Stimulated activated CD4-positive, alpha-beta T cell treated with anti-CD3 and anti-CD28 coated beads, Interleukin-1b, Interleukin-23, amount 100 ng/mL, for 48 hours (primary cell): Measurements from ENCODE around the gene ACTN4.
A peak's percentile ranks its signal among the peaks of the same experiment; 100 is the strongest.
"Not testable (repeated sequence)": the region's sequence is repeated elsewhere in the genome, so short reads cannot be mapped to it uniquely, and the experiment has no call there.

Experiments used
- DNase-seq: peaks from one replicate; pipeline ENCODE4 v3.0.0-alpha.2; 2020

Gene ACTN4

DNA sequence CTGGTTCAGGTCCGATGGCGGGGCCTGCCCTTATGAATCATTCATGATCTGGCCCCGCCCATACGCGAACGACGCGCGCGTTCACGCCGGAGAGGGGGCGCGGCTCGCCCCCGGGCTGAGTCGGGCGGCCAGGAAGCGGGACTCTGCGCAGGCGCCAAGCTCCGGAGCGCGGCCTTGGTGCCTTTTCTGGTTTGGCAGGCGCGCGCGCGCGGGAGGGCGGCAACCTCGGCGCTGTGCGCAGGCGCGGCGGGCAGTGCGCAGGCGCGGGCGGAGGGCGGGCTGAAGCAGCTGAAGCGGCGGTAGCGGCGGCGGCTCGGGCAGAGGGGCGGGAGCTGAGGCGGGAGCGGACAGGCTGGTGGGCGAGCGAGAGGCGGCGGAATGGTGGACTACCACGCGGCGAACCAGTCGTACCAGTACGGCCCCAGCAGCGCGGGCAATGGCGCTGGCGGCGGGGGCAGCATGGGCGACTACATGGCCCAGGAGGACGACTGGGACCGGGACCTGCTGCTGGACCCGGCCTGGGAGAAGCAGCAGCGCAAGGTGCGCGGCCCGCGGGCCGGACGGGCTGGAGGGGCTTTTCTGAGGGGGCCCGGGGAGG is at the start of gene ACTN4:
ACTN4 (plus strand) TSS at position 282 of the 598 bp plus-strand sequence; CDS start at position 379, 97 bp downstream.
- peak; percentile 99 for DNase-seq

DNA sequence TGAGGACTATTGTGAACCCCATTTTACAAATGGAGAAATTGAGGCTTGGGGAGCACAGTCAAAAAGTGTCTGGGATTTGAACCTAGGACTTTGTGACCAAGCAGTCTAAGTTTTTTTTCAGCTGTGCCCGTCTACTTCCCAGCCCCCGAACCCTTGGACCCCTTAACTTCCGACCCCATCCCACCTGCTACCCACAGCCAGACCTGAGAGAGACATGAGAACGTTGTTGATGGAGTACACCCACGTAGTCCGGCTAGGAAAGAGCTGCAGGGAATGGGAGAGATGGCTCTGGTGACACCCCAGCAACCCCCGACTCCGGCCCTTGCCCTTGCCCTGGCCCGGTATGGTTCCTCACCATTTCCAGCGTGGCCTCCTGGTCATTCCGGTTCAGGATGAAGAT is 47.7 kb upstream of the ACTN4 start:
- no peak for DNase-seq

DNA sequence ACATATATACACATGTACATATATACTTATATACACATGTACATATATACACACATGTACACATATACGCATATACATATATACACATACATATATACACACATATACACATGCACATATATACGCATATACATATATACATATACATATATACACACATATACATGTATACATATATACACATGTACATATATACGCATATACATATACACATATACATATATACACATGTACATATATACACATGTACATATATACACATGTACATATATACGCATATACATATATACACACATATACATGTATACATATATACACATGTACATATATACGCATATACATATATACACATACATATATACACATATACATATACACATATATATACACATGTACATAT is 44.6 kb upstream of the ACTN4 start:
- not testable (repeated sequence) for DNase-seq

DNA sequence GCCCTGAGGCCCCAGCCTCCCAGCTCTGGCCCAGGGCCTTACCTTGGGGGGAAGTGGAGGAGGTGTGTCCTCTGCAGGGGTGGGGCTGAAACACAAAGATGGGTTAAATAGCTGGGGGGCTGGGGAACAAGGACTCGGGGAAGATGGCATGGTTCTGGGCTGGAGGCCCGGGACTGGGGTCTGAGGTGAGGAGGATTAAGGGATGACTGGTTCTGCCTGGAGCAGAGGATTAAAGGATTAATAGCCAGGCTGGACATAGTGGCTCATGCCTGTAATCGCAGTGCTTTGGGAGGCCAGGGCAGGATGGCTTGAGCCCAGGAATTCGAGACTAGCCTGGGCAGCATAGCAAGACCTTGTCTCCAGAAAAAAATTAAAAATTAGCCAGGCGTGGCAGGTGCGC is 41.3 kb upstream of the ACTN4 start:
- DNase-seq: no peak

DNA sequence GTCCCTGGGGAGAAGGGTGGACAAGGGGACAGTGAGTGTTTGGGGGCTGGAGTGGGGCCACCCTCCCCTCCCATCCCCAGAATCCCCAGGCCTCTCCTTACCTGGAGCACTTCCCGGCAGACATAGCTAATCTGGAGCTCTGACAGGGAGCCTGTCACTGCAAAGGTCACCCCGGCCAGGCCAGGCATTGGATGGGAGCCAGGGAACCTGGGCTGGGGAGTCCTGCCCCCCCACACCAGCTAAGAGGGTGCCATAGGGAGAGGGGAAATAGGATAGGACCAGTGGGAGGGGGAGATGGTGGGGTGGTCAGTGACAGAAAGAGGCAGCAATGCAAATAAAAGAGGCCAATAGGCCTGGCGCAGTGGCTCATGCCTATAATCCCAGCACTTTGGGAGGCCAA is 33.2 kb upstream of the ACTN4 start:
- DNase-seq: no peak

DNA sequence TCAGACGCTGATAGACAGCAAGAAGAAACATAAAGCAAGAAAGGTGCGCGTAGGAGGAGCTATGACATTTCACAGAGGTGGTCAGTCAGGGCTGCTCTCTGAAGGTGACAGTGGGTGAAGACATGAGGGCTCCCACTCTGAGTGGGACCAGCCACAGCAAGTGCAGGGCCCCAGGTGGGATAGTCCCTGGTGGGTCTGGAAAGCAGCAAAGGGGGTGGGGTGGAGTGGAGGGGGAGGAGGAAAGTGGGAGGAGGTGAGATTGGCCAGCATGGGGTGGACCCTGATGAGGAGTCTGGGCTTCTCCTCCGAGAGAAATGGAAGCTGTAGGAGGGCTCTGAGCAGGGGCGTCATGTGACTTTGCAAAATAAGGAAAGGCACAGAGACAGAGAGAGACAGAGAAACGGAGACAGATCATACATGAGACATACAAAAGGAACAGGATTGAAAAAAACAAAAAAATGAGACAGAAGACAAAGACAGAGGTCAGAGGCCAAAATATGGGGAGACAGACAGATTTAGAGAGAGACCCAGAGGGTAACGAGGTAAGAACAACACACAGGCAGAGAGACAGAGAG is 32.4 kb upstream of the ACTN4 start:
- DNase-seq: no peak

DNA sequence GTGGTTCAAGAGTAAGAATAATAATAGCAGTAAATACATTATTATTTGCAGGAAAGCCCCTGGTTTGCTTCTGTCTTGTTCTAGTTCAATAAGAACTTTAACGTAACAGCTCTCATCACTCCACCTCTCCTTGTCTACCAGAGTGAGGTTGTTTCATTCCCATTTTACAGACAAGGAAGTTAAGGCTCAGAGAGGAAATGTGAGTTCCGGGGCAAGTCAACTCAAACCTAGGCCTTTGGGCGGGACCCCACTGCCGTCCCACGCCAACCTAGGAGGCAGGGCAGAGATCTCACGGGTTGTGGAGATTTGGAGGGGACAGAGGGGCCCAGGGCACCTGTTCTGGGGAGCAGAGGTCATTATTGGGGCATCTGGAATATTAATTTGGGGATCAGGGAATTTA is 31.2 kb upstream of the ACTN4 start:
- DNase-seq: no peak

DNA sequence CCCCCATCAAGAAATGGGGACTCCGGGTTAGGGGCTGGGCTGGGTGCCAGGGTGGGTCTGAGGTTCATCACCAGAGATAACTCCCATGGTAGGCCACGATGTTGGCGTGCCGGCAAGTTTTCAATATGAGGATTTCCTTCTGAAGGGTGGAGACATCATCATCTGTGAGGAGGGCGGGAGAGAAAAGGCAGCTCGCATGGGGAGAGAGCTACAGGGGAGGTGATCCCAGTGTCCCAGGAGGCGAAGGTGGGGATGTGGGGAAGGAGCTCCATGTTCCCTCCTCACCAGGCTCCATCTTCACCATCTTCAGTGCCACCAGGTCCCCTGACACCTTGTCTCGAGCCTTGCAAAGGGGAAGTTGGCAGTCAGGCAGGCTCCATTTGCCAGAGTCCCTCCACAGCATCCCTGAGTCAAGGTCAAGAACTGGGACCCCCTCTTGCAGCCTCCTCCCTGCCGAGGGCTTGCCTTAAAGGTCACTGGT is 30.1 kb upstream of the ACTN4 start:
- DNase-seq: peak; percentile 15

DNA sequence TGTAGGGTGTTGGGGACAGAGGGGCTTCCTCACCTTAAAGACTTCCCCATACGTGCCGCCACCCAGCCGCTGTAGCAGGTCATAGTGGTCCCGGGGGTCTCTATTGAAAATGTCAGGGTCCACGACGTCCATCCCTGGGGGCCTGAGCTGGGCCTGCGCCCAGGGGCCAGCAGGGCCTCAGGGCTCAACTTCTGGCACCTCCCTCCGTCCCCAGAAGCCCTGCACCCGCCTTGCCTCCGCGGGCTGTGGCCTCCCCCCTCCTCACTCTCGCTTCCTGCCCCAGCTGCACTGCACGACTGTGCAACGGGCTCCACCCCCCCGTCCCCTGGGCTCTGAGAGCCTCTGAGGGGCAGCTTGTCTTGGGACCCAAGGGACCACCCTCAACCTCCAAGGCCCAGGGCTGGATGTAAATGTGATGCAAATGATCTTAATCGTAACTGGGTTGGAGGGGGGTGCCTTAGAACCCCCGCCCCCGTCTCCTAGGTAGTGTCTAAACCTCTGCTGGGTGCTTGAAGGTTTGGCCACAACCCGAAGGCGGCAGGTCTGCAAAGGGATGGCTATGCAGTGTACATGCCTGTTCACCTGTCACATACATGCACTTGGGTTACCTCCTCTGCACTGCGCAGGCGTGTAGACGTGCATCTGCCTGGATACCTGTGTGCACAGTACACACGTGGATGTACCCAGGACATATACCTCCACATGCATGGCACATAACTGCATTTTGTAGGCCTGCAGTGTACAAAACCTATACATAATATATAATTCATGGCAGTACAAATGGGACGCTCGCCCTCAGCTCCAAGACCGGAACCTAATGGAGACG is 29.5 kb upstream of the ACTN4 start, which contains the start of gene MAP4K1:
MAP4K1 (minus strand) TSS at position 190 of the 826 bp plus-strand sequence; CDS start at position 132, 58 bp downstream.
- DNase-seq: peak; percentile 75

DNA sequence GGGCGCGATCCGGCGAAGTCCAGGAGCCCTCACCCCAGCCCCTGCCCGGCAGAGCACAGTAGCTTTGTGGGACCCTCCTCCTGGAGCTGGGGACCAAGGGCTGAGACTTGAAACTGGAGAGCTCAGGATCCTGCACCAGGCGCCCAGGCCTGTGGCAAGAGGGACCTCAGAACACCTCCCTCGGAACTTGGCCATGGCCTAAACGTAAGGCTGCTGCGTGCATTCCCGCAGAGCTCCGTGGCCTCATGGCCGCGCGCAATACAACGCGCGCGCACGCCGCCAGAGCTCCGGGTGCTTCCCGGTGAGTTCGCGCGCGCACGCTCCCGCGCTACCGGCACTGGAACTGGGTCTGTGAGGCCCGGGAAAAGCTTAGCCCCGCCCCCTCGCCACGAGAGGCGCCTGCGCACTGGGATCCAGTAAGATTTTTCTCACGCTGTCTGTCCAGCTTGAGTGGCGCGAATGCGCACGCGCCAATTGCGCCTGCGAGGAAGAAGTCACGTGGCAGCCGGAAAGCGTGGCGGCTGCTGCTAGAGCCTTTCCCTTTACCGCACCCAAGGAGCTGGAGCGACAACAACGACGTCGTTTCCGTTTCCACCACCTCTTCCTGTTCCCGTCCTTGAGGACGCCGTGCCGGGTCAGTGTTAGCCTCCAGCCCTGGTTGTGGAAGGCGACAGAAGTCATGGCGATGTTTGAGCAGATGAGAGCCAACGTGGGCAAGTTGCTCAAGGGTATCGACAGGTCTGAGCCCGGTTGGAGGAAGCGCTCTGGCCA is 28.7 kb upstream of the ACTN4 start, which contains the start of gene EIF3K:
EIF3K (plus strand) TSS at position 599 of the 771 bp plus-strand sequence; CDS start at position 680, 81 bp downstream.
- DNase-seq: peak; percentile 98

DNA sequence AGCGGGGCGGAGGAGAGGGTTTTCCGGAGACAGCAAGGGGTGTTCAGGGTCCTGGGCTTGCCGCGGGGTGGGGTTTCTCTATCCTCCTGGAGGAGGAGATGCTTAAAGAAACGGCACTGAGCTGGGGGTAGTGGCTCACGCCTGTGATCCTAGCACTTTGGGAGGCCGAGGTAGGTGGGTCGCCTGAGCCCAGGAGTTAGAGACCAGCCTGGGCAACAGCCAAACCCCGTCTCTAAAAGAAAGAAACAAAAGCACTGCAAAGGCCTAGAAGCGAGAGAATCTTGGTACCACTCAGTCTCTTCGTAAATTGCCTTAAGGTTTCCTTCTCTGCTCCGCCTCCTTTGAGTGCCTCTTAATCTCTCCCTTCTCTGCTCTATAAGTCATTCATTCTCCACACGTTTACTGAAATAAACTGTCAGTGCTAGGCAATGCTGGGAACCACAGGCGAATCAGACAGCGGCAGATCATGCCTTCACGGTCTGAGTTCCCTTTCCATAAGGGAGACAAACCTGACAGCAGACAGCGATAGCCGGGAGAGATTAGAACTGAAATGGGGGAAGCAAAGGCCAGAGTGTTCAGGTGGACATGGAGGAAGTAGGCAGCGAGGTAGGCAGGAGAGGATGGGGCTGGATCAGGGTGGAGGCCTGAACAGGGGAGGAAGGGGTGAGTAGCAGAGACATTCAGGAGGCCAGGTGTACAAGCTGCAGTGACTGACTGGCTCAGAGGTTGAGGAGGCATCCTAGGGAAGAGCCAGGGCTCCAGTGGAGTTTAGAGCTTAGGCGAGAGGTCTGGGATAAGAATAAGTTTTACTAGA is 27.9 kb upstream of the ACTN4 start:
- DNase-seq: no peak

DNA sequence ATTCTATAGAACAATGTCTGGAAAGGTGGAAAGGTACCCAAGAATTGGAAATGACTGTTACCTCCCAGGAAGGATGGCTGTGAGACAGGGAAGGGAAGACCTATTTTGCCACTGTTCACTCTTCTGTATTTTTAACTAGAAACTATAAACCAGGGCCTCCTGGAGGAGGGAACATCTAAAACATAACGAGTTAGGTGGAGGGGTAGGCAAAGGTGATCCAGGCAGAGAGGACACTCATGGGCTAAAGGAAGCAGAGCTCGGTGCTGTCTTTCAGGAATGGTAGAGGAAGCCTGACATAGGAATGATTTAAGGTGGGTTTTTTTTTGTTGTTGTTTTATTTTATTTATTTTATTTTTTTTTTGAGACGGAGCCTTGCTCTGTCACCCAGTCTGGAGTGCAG is 22.6 kb upstream of the ACTN4 start:
- DNase-seq: no peak

DNA sequence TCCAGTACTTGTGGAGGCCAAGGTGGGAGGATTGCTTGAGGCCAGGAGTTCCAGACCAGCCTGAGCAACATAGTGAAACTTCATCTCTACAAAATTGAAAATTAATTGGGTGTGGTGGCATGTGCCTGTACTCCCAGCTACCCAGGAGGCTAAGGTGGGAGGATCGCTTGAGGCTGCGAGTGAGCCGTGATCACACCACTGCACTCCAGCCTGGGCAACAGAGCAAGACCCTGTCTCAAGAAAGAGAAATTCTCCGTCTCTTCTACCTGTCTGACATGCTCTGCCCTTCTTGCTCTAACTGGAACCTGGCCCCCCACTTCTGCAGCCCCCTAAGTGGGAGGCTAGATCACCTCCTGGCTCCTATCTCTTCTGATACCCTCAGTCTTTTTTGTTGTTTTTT is 21.0 kb upstream of the ACTN4 start:
- no peak for DNase-seq

DNA sequence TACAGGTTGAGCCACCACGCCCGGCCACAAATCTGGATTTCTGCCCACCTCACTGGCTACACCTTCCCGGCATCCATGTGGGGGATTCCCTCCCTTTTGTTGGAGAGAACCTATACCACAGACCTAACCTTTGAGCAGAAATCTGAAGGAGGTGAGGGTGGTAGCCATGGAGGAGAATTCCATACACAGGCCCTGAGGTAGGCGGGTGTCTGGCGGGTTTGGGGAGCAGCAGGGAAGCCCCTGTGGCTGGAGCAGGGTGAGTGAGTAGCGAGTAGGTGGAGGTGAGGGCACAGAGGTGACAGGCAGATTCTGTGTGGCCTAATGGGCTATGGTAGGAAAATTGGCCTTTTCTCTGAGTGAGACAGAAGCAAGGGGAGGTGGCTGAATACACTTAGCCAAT is 17.9 kb upstream of the ACTN4 start:
- no peak for DNase-seq

DNA sequence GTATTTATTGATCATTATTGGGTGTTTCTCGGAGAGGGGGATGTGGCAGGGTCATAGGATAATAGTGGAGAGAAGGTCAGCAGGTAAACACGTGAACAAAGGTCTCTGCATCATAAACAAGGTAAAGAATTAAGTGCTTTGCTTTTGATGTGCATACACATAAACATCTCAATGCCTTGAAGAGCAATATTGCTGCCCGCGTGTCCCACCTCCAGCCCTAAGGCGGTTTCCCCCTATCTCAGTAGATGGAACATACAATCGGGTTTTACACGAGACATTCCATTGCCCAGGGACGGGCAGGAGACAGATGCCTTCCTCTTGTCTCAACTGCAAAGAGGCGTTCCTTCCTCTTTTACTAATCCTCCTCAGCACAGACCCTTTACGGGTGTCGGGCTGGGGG is 16.1 kb upstream of the ACTN4 start:
- not testable (repeated sequence) for DNase-seq

DNA sequence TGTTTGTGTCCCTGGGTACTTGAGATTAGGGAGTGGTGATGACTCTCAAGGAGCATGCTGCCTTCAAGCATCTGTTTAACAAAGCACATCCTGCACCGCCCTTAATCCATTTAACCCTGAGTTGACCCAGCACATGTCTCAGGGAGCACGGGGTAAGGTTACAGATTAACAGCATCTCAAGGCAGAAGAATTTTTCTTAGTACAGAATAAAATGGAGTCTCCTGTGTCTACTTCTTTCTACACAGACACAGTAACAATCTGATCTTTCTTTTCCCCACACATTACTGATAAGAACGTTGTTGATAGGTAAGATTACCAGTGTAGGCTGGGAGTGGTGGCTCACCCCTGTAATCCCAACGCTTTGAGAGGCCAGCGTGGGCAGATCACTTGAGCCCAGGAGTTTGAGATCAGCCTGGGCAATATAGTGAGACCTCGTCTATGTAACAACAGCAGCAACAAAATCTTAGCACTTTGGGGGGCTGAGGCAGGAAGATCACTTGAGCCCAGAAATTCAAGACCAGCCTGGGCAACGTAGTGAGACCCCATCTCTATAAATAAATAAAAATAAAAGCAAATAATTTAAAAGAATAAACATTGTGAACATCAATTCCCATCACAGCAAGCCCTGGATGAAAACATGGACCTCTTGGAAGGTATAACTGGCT is 15.5 kb upstream of the ACTN4 start:
- DNase-seq: not testable (repeated sequence)

DNA sequence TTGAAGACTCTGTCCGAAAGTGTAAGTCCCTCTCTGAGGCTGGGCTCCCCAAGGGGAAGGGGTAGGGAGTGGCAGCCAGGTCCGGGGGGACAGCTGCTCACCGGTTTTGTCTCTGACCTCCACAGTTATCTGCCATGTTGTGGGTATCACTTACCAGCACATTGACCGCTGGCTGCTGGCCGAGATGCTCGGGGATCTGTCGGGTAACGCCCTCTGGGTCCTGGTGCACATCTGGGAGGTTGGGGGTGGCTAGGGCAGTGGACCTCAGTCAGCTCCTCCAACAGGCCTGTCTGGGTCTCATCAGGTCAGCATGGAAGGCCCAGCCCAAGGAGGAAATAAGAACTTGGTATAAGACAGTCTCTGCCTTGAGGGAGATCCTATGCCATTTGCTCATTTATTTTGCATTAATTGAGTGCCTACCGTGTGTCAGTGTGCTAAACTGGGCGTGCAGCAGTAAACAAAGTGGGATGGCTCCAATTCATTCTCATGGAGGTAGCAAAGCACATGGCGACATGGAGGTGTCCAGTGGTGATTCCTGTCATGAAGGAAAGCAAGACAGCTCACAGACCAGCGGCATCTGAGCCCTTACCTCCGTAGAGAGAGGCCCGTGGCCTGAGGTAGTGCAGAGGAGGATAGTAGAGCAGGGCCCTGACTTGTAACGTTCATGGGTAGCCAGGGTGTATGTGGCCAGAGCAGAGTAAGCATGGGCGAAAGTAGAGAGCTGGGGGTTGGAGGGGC is 14.8 kb upstream of the ACTN4 start:
- DNase-seq: no peak

DNA sequence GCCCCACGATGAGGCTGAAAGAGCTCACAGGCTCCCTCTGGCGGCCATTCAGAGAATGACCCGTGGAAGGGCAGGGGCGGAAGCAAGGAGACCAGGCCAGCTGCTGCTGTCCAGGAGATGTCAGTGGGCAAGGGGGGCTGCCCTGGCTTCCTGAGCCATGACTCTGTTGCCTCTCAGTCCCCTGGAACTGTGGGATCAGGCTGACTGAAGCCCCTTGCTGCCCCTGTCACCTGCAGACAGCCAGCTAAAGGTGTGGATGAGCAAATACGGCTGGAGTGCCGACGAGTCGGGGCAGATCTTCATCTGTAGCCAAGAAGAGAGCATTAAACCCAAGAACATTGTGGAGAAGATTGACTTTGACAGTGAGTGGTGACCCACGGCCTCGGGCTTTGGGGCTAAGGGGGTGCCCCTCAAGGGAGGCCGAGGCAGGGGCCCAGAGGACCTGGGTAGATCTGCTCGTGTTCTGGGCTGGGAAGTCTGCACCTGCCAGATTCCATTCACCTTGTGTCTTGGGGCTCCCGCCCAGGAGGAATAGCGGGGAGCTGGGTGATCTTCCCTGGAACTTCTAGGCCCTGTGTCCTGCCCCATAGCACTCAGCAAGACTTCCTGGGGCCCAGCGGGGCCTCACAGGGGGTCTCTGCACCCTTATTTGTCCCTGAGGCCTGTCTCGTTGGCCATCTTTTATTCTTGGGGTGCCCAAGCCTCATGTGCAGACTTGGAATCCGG is 12.5 kb upstream of the ACTN4 start:
- DNase-seq: peak; percentile 65

DNA sequence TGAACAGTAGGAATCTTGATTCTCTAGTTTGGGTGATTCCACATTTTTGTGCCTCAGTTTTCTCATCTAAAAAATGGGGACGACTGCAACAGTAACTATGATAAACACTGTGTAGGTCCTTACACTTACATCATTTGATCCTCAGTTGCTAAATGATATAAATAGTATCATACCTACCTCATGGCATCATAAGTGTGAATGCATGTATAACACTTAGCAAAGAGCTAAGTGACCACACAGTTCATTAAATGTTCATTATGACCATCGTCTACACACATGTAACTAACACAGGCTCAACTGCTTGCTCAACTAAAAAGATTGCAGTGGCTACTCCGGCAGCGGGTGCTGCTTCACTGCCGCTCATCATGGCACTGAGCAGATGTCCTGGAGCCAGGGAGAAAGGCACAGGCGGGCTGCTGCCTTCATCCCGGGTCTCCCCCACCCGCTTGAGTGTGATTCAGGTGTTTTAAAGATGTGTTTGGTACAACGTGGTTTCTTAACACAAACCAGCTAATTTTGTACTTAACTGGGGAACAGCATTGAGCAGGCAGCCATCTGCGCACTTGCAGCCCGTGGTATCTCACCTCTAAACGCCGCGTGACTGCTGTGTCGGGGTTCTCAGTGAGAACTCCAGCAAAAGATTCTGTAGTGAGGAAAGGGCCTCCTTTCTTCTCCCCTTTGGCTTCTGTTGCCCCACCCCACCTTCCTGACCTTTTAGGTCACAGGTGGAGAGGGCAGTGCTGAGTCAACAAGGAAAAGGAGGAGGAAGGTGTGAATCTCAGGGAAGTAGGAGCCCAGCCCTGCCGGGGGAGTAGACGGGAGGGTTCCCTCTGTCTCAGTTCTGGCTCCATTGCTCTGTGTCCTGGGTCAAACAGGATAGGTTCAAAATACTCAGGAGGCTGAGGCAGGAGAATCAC is 11.7 kb upstream of the ACTN4 start:
- DNase-seq: no peak
